Activated gamma-delta T cell treated with anti-CD3 and anti-CD28 coated beads, Interleukin-2, amount 50 U/mL, for 16 hours (primary cell): Measurements from ENCODE around the gene CSK.
"Not testable (repeated sequence)": the region's sequence is repeated elsewhere in the genome, so short reads cannot be mapped to it uniquely, and the experiment has no call there.

Experiments used
- DNase-seq: peaks from one replicate; pipeline ENCODE4 v3.0.0-alpha.2; 2020; ENCODE audit warnings: low read depth

Gene CSK

DNA sequence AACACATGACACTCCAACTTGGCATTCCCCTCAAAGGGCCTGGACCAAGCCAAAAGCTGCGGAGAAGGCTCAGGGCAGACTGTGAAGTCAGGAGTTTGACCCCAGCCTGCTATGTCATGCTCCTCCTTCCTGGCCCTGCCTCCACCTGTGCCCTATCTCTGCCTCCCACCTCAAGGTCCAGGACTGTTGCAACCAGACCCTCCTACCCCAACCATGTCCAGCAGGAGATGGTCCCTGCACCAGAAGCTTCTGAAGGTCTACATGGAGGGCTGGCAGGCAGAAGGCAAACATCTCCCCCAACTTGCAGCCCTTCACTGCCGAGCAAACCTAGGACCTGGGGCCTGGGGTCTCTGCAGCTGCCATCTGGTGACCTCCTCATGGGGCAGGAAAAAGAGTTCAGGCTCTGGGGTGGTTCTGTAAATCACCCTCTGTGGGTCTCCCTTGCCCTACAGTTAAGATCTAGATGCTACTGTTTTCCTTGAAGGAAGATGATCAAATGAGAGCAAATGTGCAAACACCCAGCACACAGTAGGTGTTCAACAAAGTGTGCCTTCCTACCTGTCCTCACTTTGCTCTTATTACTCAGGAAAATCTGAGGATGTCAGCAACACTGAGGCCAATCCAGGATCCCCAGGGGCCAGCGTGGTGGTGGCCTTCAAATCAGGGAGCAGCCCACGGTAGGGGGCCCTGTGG lies 11.5 kb upstream of the CSK start:
- no peak for DNase-seq

GRCh38 chr15:74773329-74773728 lies 8.6 kb upstream of the CSK start:
- DNase-seq, result no peak

- no peak for DNase-seq
Measured at GRCh38 chr15:74773731-74774252, 8.1 kb upstream of the CSK start.

GRCh38 chr15:74775132-74775562 lies 6.7 kb upstream of the CSK start:
- DNase-seq, result no peak

DNA sequence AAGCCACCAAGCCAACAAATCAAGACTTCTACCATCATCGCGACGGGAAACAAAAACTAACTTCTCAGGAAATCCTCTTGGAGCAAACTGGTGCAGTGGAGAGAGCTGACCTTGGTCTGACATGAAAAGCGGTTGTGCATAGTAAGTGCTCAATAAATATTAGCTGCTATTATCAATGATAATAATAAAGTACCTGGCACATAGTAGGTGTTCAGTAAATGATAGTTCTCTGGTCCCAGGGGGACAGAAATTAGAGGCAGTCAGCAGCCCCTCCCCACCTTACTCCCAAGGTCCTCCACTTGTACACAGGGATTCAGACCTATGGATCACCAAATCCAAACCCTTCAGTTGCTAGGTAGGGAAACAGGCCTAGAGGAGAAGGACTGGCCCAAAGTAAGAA lies 6.0 kb upstream of the CSK start:
- DNase-seq, result no peak

DNA sequence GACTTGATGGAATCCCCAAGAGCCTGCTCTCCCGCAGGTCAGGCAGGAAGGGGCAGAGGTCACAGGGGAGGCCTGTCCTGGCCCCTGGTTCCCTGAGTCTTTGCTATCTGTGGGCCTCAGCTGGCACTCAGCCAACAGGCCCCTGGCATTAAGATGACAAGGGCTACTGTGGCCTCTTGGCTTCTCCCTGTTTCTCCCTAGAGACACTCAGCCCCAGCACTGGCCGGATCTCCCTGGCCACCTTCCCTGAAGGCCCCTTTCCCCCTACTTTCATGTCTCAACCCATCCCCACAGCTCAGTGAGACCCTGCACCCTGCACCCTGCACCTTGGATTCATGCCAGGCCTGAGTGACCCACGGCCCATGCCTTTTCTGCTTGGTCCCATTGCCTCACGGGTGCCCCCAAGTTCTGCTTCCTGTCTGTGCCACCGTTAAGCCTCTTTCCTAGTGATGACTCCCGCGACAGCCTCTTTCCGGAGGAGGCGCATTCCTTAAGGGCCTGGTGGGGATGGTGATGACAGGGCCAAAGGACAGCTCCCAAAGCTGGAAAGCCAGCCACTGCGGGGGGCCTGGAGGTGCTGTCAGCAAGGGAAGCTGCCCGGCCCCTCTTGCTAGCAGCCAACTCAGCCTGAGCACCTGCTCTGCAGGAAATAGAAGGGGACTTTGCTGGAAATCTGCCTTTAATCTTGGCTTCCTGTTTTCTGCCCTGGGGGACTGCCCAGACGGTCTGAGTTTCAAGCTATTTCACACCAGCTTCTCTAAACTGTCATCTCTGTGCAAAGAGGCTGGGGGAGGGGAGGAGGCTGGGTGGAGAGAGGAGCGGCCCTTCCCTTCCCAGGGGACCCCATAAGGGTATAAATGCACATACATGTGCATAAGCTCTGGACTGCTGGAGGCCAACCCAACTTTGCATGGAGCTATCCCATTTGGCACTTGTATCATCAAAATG lies 4.8 kb upstream of the CSK start:
- DNase-seq, result peak; percentile 47

DNA sequence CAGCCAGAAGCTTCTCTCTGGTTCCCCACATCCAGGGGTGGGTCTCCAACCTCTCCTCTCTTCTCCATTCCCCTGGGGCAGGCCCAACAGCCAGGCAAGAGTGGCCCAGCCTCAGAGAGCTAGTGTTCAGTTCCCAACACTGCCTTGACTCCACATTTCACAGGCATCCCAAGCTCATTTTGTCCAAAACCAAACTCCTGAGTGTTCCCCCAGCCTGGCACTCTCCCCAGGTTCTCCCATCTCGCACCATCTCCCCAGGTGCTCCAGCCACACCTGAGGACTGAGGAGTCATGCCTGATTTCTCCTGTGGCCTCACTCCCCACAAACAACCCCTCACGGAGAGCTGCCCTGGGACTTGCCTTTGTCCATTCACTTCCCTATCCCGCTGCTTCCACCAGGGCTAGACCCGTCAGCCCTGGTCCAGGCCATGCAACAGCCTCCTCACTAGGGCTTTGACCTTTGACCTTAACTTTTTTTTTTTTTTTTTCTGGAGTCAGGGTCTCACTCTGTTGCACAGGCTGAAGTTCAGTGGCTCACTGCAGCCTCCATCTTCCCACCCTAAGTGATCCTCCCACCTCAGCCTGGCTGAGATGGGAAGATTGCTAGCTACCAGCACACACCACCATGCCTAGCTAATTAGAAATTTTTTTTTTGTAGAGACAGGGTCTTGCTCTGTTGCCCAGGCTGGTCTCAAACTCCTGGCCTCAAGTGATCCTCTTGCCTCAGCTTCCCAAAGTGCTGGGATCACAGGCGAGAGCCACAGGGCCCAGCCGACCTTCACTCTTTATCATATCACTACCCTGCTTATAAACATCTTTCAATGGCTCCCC lies 3.9 kb upstream of the CSK start:
- no peak for DNase-seq

DNA sequence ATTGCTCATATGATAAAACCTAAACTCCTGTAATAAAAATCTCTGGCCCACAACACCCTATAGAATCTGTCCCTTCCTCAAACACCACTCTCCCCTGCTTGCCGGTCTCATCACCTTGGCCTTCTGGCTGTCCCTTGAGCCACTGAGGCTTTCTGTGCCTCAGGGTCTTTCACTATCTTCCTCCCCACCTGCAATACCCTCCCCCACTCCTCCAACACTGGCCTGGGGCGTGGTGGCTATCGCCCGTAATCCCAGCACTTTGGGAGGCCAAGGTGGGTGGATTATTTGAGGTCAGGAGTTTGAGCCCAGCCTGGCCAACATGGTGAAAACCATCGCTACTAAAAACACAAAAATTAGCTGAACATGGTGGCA lies 3.3 kb upstream of the CSK start:
- DNase-seq, result no peak

DNA sequence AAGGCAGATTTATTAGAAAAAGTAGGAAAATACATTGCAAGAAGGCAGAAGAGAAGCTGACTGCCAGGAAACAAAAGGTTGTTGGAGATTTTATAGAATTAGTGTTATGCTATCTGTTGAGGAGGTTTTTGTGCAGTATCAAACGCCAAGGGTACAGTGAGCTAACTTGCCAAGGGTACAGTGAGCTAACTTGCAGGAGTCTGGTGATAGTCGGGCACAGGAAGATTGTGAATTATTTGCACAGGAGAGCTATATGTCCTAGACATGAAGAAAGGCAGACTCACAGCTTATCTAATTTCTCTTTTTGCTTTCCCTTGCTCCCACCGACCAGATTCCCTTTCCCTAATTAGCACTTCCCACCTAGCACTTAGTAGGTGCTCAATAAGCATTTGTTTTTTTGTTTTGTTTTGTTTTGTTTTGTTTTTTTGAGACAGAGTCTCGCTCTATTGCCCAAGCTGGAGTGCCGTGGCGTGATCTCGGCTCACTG lies 2.7 kb upstream of the CSK start:
- DNase-seq, result no peak

DNA sequence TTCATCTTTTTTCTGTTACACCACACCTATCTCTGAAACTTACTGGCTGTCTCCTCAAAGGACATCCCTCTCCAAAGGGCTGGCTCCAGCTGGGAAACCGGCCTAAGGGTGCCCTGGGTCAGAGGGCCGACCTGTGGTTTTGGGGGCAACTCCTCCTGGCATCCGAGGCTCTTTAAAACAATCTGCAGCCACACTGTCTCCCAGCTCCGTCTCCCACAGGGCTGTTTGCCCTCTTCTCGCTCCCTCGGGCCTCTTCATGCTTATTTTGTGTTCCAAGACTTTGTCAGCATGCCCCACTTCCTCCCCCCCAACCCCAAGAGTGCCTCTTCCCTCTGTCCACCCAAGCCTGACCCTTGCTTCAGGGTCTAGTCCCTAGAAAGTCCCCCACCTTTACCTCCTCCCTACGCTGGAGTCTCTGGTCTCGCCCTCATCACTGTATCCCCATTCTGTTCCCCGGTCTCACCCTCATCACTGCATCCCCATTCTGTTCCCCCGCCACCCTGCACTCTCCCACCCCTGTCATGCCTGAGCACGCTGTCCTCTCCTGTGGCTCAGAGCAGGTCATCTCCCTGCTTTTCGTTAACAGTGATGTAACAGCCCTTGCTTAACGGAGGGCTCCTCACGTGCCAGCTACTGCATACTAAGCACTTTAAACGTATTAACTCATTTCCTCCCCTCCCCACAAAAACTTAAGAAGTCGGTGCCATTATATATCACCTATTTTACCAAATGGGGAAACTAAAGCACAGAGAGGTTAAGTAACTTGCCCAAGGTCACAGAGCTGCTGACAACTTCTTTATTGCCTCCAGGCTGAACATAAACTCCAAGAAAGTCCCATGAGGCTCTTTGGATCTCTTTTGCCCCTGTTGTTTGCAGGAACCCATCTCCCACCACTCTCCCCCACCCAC lies 1.1 kb upstream of the CSK start:
- no peak for DNase-seq

- DNase-seq, result peak; percentile 43
Measured at GRCh38 chr15:74782259-74783071, 585 bp downstream of the CSK start.

DNA sequence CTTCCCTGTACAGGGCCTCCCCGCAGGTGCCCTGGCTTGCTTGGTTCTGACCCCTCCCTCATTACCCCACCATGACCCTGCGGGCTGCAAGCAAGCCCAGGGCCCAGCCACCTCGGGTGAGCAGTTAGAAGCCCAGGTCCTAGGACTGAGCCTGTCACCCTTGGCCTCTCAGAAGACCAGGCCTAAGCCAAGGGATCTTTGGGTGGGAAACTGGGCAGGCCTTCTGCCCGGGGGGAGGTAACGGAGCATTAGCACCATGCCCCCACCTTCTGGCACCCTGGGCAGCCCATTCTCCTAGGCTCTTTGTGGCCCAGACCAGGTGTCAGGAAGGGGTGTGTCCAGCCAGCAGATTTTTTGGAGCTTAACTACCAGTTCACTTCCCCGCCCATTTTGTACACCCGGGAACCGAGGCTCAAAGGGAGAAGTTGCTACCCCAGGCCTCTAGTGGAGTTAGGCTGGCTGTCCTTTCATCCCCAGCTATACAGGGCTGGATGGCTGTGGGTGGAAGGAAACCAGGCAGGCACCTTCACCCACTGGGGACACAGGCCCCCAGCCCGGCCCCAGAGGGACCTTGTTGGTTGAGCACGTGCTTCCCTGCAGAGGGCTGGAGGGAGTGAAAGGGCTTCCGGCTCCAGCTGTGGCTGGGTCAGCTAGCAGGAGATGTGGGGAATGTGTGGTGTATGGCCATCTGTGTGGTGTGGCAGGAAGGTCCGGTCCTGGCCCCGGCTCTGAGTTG lies 1.4 kb downstream of the CSK start:
- DNase-seq, result no peak

- DNase-seq, result no peak
Measured at GRCh38 chr15:74783808-74784175, 1.9 kb downstream of the CSK start.

GRCh38 chr15:74784426-74785193 lies 2.7 kb downstream of the CSK start:
- DNase-seq, result no peak

DNA sequence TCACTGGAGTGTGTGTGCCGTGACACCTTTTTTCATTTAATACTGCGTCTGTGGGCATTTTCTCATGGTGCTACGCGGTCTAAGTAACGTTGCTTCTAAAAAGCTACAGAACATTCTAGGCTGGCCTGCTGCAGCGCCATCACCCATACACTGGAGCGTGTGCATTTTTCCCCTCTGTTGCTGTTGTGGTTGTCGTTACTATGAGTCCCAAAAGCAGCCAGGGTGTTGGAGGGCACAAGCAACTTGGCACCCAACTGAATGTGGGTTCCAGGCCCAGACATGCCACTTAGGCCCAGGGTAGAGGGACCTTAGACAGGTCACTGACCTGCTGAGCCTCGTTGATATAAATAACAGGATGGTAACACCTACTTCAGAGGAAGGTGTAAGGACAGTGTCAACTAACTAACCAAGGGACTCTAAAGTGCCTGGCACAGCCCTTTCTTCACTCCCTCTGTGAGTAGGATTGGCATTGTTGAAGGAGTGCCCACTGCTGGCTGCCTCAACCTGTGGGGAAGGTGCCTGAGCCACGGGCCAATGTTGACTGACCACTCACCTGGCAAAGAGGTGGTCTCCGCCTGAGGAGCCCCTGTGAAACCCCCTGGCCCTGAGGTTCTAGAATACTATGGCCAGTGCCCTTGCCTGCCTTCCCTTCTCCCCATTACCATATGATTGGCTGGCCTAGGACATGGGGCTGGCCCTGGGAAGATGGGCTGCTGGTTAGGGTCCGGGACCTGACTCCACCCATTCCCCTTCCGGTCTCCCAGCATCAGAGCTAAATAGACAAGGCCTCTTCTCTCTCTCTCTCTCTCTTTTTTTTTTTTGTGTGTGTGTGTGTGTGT lies 3.5 kb downstream of the CSK start:
- DNase-seq, result no peak

GRCh38 chr15:74786081-74786480 lies 4.2 kb downstream of the CSK start:
- DNase-seq, result not testable (repeated sequence)

DNA sequence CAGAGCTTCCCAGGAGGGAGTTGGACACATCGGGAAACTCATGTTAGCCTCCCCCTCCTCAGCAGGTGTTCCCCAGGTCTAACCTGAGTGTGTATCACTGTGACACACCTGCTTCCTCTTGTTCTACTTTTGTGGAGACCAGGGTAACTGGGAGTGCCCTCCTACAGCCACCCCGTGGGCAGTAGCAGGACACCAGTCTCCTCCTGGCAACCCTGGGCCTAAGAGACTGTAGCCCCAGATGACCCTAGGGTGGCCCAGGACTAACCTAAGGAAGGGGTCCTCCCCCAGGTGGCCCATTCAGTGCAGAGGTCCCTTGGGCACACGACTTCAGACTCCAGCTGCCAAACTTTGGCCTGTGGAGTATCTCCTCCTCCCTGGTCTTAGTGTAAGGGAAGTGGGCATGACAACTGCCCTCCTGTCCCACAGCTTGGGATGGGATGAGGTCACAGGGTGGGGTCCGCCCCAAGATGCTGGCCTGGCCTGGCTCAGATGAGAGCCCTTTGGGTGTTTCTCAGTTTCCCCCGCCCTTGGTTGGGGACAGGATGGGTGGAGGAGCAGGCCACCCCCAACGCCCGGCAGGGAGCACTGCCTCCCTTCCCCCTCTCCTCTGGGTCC lies 4.8 kb downstream of the CSK start:
- no peak for DNase-seq
